IMR-90 (cell line): Measurements from ENCODE around the gene MALSU1. TPM values are rescaled to one million over a fixed set of nuclear protein-coding genes. Genes with fewer than 3 reads are reported as not detected.

ENCODE experiments used
- ATAC-seq: fragments of 200-7000 bp; cut with Tn5 transposase; 2 replicates; pipeline ENCODE4 v1.9.1; 2020; ENCODE audit warnings: low read depth, mild to moderate bottlenecking, moderate library complexity
- BruUV-seq: library from RNA; stranded (reverse); fragments of 400-500 nt; replicated peaks from 2 replicates; lab custom pipeline; 2021; lab: Mats Ljungman, UMichigan
- CTCF ChIA-PET: fragments of 300-600 bp; formaldehyde crosslinking; extraction: SDS; loops from one replicate; lab custom pipeline; 2021; ENCODE audit warnings: antibody characterized with exemption; lab: Yijun Ruan, JAX
- POLR2A ChIA-PET: fragments of 300-600 bp; sonication (Branson Sonifier 250); formaldehyde crosslinking; loops from one replicate; lab custom pipeline; 2022; ENCODE audit warnings: antibody characterized with exemption; ENCODE audit not compliant: unreplicated experiment; lab: Charles Lee
- DNase-seq: peaks from one replicate; pipeline ENCODE4 v3.0.0; 2013
- H2AFZ ChIP-seq: replicated peaks from 2 replicates; pipeline ENCODE3; 2013; ENCODE audit warnings: low read length, mild to moderate bottlenecking; ENCODE audit not compliant: poor library complexity
- H2AK5ac ChIP-seq: 2 replicates; pipeline ENCODE4 v1.6.1; 2013; ENCODE audit warnings: low read depth, low read length, inconsistent platforms
- H2AK9ac ChIP-seq: replicated peaks from 2 replicates; pipeline ENCODE3; 2013; ENCODE audit warnings: mild to moderate bottlenecking, low read depth, low read length, moderate library complexity; ENCODE audit not compliant: poor library complexity
- H2BK120ac ChIP-seq: 2 replicates; pipeline ENCODE4 v1.6.1; 2013; ENCODE audit warnings: low read depth, low read length, inconsistent platforms
- H2BK15ac ChIP-seq: 3 replicates; pipeline ENCODE4 v1.6.1; 2013; ENCODE audit warnings: low read depth, low read length, inconsistent platforms
- H2BK20ac ChIP-seq: 2 replicates; pipeline ENCODE4 v1.6.1; 2013; ENCODE audit warnings: low read depth, mild to moderate bottlenecking, inconsistent platforms, low read length, moderate library complexity
- H2BK5ac ChIP-seq: 2 replicates; pipeline ENCODE4 v1.6.1; 2013; ENCODE audit warnings: mild to moderate bottlenecking, low read depth, low read length, inconsistent platforms; ENCODE audit not compliant: poor library complexity, severe bottlenecking
- H3K14ac ChIP-seq: replicated peaks from 2 replicates; pipeline ENCODE4 v1.6.1; 2013; ENCODE audit warnings: low read depth, low read length, inconsistent platforms
- H3K18ac ChIP-seq: 2 replicates; pipeline ENCODE4 v1.6.1; 2013; ENCODE audit warnings: low read depth, low read length, control low read depth
- H3K23ac ChIP-seq: 2 replicates; pipeline ENCODE4 v1.6.1; 2013; ENCODE audit warnings: low read depth, low read length, inconsistent platforms
- H3K27ac ChIP-seq: 2 replicates; pipeline ENCODE4 v1.5.1; 2013; ENCODE audit warnings: mild to moderate bottlenecking, control low read depth, low read length; ENCODE audit not compliant: insufficient read depth
- H3K27me3 ChIP-seq: 2 replicates; pipeline ENCODE4 v1.6.1; 2013; ENCODE audit warnings: low read length; ENCODE audit not compliant: control insufficient read depth, insufficient read depth
- H3K36me3 ChIP-seq: 2 replicates; pipeline ENCODE4 v1.6.1; 2013; ENCODE audit warnings: low read length, mixed read lengths; ENCODE audit not compliant: control insufficient read depth, insufficient read depth
- H3K4ac ChIP-seq: 2 replicates; pipeline ENCODE4 v1.6.1; 2013; ENCODE audit warnings: low read depth, low read length, inconsistent platforms
- H3K4me1 ChIP-seq: 2 replicates; pipeline ENCODE4 v1.6.1; 2013; ENCODE audit warnings: low read length, mixed read lengths; ENCODE audit not compliant: control insufficient read depth, insufficient read depth
- H3K4me2 ChIP-seq: 2 replicates; pipeline ENCODE4 v1.6.1; 2013; ENCODE audit warnings: low read depth, mild to moderate bottlenecking, control low read depth, low read length, moderate library complexity
- H3K4me3 ChIP-seq: 2 replicates; pipeline ENCODE4 v1.5.1; 2013; ENCODE audit warnings: low read depth, mild to moderate bottlenecking, control low read depth, low read length, moderate library complexity; ENCODE audit not compliant: insufficient read depth
- H3K56ac ChIP-seq: 2 replicates; pipeline ENCODE4 v1.6.1; 2013; ENCODE audit warnings: low read length, inconsistent platforms; ENCODE audit not compliant: insufficient read depth; ENCODE audit errors: extremely low read depth
- H3K79me1 ChIP-seq, 2 experiments: 2 replicates each; pipeline ENCODE4 v1.6.1; 2013; ENCODE audit warnings: low read length in 2 of 2, inconsistent platforms in 1 of 2, low read depth in 1 of 2
- H3K9ac ChIP-seq: 2 replicates; pipeline ENCODE4 v1.6.1; 2013; ENCODE audit warnings: low read depth, low read length, control low read depth
- H3K9me1 ChIP-seq: 2 replicates; pipeline ENCODE4 v1.6.1; 2013; ENCODE audit warnings: low read length, inconsistent platforms; ENCODE audit not compliant: insufficient read depth
- H3K9me3 ChIP-seq: 2 replicates; pipeline ENCODE4 v1.6.1; 2013; ENCODE audit warnings: low read length; ENCODE audit not compliant: control insufficient read depth, insufficient read depth
- H4K20me1 ChIP-seq: 2 replicates; pipeline ENCODE4 v1.6.1; 2013; ENCODE audit warnings: low read length, inconsistent platforms; ENCODE audit not compliant: insufficient read depth
- H4K5ac ChIP-seq: 2 replicates; pipeline ENCODE4 v1.6.1; 2013; ENCODE audit warnings: mild to moderate bottlenecking, low read depth, low read length, control low read depth
- H4K8ac ChIP-seq, 2 experiments: 2 replicates each; pipeline ENCODE4 v1.6.1; 2013; ENCODE audit warnings: low read depth in 2 of 2, low read length in 2 of 2, control low read depth in 1 of 2, inconsistent platforms in 1 of 2
- H4K91ac ChIP-seq: 2 replicates; pipeline ENCODE4 v1.6.1; 2013; ENCODE audit warnings: low read depth, low read length, inconsistent platforms; ENCODE audit not compliant: insufficient read depth
- WGBS, 2 experiments: methylation state at CpG; one replicate each; pipeline versions ENCODE4 v1.1.5 to v1.1.7; 2013; ENCODE audit warnings: missing lambda C conversion rate in 2 of 2; ENCODE audit not compliant: insufficient read length in 1 of 2; ENCODE audit errors: extremely low coverage in 2 of 2; 5-methylcytosine and 5-hydroxymethylcytosine counted together
- dilution Hi-C: fragments of 300-500 bp; cut with HindIII; formaldehyde crosslinking; loops from one replicate; pipeline ENCODE4 v1.14.3; 2018; ENCODE audit warnings: low sequenced_read_pairs; ENCODE audit not compliant: unreplicated experiment
- in situ Hi-C: fragments of 300-500 bp; cut with MboI; formaldehyde crosslinking; loops from 3 replicates; pipeline ENCODE4 v1.14.3; 2019; ENCODE audit warnings: low sequenced_read_pairs, inconsistent platforms, mixed read lengths
- intact Hi-C: fragments of 100-400 bp; cut with micrococcal nuclease; formaldehyde crosslinking; loops from 2 replicates; pipeline ENCODE4 v1.10.0; 2022
- polyA plus RNA-seq, 3 experiments: library from polyadenylated mRNA; depleted of rRNA; stranded (reverse); fragments of >200 nt; gene quantifications; 2 replicates each; pipeline ENCODE4 v1.2.3, GENCODE V29; 2012; ENCODE audit warnings: low replicate concordance in 1 of 3
- total RNA-seq: library from RNA; depleted of rRNA; stranded (reverse); fragments of >200 nt; gene quantifications from 2 replicates; pipeline ENCODE4 v1.2.3, GENCODE V29; 2012
- TF ChIP-seq, protein P1 (sequence below): fragments of 150-350 bp; IDR thresholded peaks from 2 replicates; pipeline ENCODE4 v1.6.1; 2017; ENCODE audit warnings: mild to moderate bottlenecking, antibody characterized with exemption, low read length, low read depth

The MALSU1 gene
- total and polyA plus RNA-seq, 2 of the 4 experiments (the other 2 are of a cell fraction): 30.5 to 36.0 TPM

DNA sequence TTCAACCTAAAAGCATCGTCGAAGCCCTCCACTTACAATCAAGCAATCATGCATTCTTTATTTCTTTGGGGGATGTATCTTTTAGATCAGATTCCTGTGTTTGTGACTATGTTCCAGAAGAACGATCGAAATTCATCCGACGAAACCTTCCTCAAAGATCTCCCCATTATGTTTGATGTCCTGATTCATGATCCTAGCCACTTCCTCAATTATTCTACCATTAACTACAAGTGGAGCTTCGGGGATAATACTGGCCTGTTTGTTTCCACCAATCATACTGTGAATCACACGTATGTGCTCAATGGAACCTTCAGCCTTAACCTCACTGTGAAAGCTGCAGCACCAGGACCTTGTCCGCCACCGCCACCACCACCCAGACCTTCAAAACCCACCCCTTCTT is 38.8 kb upstream of the MALSU1 start:
- Histone ChIP-seq H2AK9ac (no peak overlapping the region), H2BK15ac (no peak overlapping the region), H4K91ac (no peak overlapping the region), H3K4me2 (no peak overlapping the region), H3K27me3 (peaks cover 17% of the 10 kb centered on the region), H3K14ac (no peak overlapping the region), H3K56ac (no peak overlapping the region), H4K8ac (no peak overlapping the region), H3K27ac (no peak overlapping the region), H3K4me1 (no peaks in the 10 kb centered on the region), H3K4me3 (no peak overlapping the region), H4K5ac (no peak overlapping the region), H2AK5ac (no peak overlapping the region), H3K36me3 (no peaks in the 10 kb centered on the region), H3K18ac (no peak overlapping the region), H2BK5ac (no peak overlapping the region), H3K23ac (no peak overlapping the region), H3K9ac (no peak overlapping the region), H3K9me1 (no peaks in the 10 kb centered on the region), H3K79me1 (no peaks in the 10 kb centered on the region), H2AFZ (no peak overlapping the region), H3K4ac (no peak overlapping the region), H2BK20ac (no peak overlapping the region), H4K20me1 (no peaks in the 10 kb centered on the region), H3K9me3 (no peaks in the 10 kb centered on the region), H2BK120ac (no peak overlapping the region)
- ATAC-seq: no peak
- ChIA-PET POLR2A (no interaction called here), CTCF (interaction anchor here (2.3 kb wide), 1 partner anchor 12 kb away, joined by 10 read pairs; no protein-coding TSS in a partner anchor)
- WGBS, 2 experiments: 20% methylated on average over 1 of the region's 10 CpGs; no CpG with 5 or more reads in 1 of the 2 experiments
- dilution Hi-C loops (no loop called here), in situ Hi-C loops (no loop called here), intact Hi-C loops (loop anchor here (5.0 kb wide), 1 partner anchor 738 kb away; no protein-coding TSS in a partner anchor)
- BruUV-seq: no TSS peak
- TF ChIP-seq, protein P1, sequence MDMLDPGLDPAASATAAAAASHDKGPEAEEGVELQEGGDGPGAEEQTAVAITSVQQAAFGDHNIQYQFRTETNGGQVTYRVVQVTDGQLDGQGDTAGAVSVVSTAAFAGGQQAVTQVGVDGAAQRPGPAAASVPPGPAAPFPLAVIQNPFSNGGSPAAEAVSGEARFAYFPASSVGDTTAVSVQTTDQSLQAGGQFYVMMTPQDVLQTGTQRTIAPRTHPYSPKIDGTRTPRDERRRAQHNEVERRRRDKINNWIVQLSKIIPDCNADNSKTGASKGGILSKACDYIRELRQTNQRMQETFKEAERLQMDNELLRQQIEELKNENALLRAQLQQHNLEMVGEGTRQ: no peak
- DNase-seq: no peak
